Measurements from ENCODE around the gene GLCE. TPM values are rescaled to one million over a fixed set of nuclear protein-coding genes. Genes with fewer than 3 reads are reported as not detected.

GLCE gene
- polyA plus RNA-seq, 1 experiment: 7.1 TPM

DNA sequence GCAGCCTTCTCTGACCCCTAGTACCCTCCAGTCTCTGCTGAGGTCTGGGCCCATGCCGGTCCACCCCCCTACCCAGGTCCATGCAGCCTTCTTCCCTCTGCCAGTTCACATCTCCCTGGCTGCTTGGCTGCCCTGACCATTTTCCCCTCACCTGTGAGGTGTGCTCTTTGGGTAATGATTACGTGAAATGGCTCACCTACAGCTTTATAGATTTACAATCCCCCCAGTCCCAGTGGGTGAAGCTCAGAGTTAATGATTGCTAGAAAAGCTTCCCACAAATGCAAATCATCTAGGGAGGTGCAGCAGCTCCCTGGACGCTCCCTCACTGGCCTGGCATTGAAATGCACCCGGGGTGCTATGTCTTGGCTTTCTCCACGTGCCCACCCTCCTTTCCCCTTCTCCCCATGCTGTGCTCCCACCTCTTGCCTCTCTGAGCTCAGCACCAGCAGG is 157.0 kb downstream of the GLCE start:
- no peak for TF ChIP-seq CTCF (IDR thresholded peaks at IDR 0.05; ENCODE audit: insufficient read depth, low read depth, low read length)
- no peaks in the 10 kb centered on the region for H3K27me3 ChIP-seq (ENCODE audit: control insufficient read depth, insufficient read depth, low read length)
- ChIA-PET CTCF (interaction anchor here (1.3 kb wide), 1 partner anchor 14 kb away, joined by 3 read pairs; no protein-coding TSS in a partner anchor), POLR2A (no interaction called here)
- H3K36me3 ChIP-seq (ENCODE audit: control insufficient read depth, insufficient read depth, low read length): no peaks in the 10 kb centered on the region
- H3K4me3 ChIP-seq (ENCODE audit: low read depth, low read length): no peak overlapping the region
- DNase-seq (ENCODE audit: low read depth): no peak

DNA sequence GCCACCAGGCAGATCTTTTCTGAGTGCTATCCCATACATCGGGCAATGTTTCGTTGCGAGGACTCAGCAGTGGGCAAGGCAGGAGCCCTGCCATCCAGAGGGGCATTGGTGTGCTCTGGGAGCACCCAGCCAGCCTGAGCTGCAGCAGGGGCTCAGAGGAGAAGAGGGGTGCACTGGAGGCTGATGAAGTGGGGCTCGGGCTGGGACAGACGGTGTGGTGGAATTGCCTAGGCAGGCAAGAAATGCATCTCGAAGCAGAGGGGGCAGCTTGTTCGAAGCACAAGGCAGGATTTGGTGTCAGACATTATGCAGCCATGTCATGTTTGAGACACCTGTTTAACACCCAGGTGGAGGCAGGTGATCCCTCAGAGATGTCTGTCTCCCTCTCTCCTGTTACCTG is 157.6 kb downstream of the GLCE start:
- no peak for TF ChIP-seq CTCF (IDR thresholded peaks at IDR 0.05; ENCODE audit: insufficient read depth, low read depth, low read length)
- DNase-seq (ENCODE audit: low read depth): no peak
- H3K36me3 ChIP-seq (ENCODE audit: control insufficient read depth, insufficient read depth, low read length): no peaks in the 10 kb centered on the region
- H3K4me3 ChIP-seq (ENCODE audit: low read depth, low read length): no peak overlapping the region
- no peaks in the 10 kb centered on the region for H3K27me3 ChIP-seq (ENCODE audit: control insufficient read depth, insufficient read depth, low read length)
- POLR2A ChIA-PET: no interaction called here
- CTCF ChIA-PET: no interaction called here

- POLR2A ChIA-PET: no interaction called here
- no peak for TF ChIP-seq CTCF (IDR thresholded peaks at IDR 0.05; ENCODE audit: insufficient read depth, low read depth, low read length)
- Histone ChIP-seq H3K27me3 (ENCODE audit: control insufficient read depth, insufficient read depth, low read length) (no peaks in the 10 kb centered on the region), H3K36me3 (ENCODE audit: control insufficient read depth, insufficient read depth, low read length) (no peaks in the 10 kb centered on the region), H3K4me3 (ENCODE audit: low read depth, low read length) (no peak overlapping the region)
- no peak for DNase-seq (ENCODE audit: low read depth)
- CTCF ChIA-PET: interaction anchor here (1.7 kb wide), 1 partner anchor 13 kb away, joined by 3 read pairs; no protein-coding TSS in a partner anchor
Measured at GRCh38 chr15:69319384-69320375, 159.2 kb downstream of the GLCE start.

DNA sequence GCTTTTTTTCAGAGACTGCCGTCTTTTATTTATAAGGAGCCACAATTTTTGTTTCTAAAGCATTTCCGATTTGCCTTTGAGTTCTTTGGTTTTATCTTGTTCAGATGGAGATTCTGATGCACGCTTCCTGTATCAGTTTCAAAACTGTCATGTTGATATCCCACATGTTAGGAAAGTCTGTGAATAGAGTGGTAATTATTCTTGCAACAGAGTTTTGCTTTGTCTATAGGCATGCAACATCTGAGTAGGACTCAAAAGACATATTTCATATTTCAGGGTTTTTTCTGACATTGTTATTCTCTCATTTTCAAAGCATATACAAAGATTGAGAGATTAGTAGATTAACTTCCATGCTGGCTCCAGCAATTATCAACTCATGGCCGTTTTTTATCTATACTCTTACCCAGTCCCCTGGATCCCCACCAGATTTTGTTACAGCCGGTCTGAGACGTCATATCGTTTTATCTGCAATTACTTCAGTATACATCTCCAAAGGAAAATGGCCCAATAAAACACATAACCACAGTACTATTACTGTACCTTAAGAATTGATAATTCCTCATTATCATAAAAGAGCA is 160.6 kb downstream of the GLCE start:
- DNase-seq (ENCODE audit: low read depth): no peak
- CTCF ChIA-PET: interaction anchor here (1.7 kb wide), 1 partner anchor 12 kb away, joined by 3 read pairs; no protein-coding TSS in a partner anchor
- no peaks in the 10 kb centered on the region for H3K36me3 ChIP-seq (ENCODE audit: control insufficient read depth, insufficient read depth, low read length)
- TF ChIP-seq CTCF (IDR thresholded peaks at IDR 0.05; ENCODE audit: insufficient read depth, low read depth, low read length): no peak
- H3K27me3 ChIP-seq (ENCODE audit: control insufficient read depth, insufficient read depth, low read length): no peaks in the 10 kb centered on the region
- no peak overlapping the region for H3K4me3 ChIP-seq (ENCODE audit: low read depth, low read length)
- POLR2A ChIA-PET: no interaction called here

Other genes with a start within 250 kb of the GLCE start
- gene SPESP1, start 230.1 kb upstream of the GLCE start, polyA plus RNA-seq (2011; rRNA removed): 7.5 and 11.7 TPM in 2 replicates
- gene NOX5, start 145.9 kb upstream of the GLCE start, polyA plus RNA-seq (2011; rRNA removed): 0.50 and 0.86 TPM in 2 replicates
- gene PAQR5, start 138.3 kb downstream of the GLCE start, polyA plus RNA-seq (2011; rRNA removed): 2.1 and 2.8 TPM in 2 replicates

Measured in BJ (cell line).